ENCODE measurements around the gene PKNOX1.

DNA sequence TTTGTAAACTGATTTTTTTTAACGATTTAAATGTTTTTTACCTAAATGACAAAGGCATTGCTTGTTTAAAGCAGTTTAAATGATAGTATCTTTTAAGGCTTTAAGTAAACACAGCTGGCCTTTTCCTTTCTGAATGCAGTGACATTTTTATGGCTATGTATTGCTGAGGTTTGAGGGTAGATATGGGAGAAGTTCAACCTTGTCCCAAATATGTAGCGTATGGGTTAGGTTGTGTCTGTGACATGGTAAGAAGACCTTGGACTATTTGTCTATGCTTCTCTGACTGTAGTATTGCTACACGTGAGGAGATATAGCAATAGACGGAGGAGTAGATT is 32.5 kb downstream of the PKNOX1 start:
- TF ChIP-seq, protein P1, sequence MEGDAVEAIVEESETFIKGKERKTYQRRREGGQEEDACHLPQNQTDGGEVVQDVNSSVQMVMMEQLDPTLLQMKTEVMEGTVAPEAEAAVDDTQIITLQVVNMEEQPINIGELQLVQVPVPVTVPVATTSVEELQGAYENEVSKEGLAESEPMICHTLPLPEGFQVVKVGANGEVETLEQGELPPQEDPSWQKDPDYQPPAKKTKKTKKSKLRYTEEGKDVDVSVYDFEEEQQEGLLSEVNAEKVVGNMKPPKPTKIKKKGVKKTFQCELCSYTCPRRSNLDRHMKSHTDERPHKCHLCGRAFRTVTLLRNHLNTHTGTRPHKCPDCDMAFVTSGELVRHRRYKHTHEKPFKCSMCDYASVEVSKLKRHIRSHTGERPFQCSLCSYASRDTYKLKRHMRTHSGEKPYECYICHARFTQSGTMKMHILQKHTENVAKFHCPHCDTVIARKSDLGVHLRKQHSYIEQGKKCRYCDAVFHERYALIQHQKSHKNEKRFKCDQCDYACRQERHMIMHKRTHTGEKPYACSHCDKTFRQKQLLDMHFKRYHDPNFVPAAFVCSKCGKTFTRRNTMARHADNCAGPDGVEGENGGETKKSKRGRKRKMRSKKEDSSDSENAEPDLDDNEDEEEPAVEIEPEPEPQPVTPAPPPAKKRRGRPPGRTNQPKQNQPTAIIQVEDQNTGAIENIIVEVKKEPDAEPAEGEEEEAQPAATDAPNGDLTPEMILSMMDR (conservative IDR thresholded peaks at IDR 0.05 in 1 of 2, IDR thresholded peaks at IDR 0.05 in 1 of 2; ENCODE audit: extremely low read depth in 1 of 2, insufficient read depth in 1 of 2, low read depth in 1 of 2, low read length in 2 of 2): no peak
- TF ChIP-seq EZH2 (IDR thresholded peaks at IDR 0.05; ENCODE audit: borderline replicate concordance, low read length): no peak

All from mammary epithelial cell (primary cell).